HUES6 (cell line): Measurements from ENCODE around the gene CHCHD5.
"Not testable (repeated sequence)": the region's sequence is repeated elsewhere in the genome, so short reads cannot be mapped to it uniquely, and the experiment has no call there.

Experiments used
- H3K27ac ChIP-seq: 2 replicates; pipeline ENCODE4 v1.7.0; 2013; ENCODE audit warnings: low read depth, mild to moderate bottlenecking, low read length, inconsistent platforms
- H3K27me3 ChIP-seq: 2 replicates; pipeline ENCODE4 v1.6.1; 2013; ENCODE audit warnings: low read length; ENCODE audit not compliant: control insufficient read depth, insufficient read depth
- H3K36me3 ChIP-seq: 2 replicates; pipeline ENCODE4 v1.6.1; 2013; ENCODE audit warnings: low read length; ENCODE audit not compliant: control insufficient read depth, insufficient read depth
- H3K4me1 ChIP-seq: 2 replicates; pipeline ENCODE4 v1.6.1; 2013; ENCODE audit warnings: low read length; ENCODE audit not compliant: control insufficient read depth, insufficient read depth
- H3K4me3 ChIP-seq: 2 replicates; pipeline ENCODE4 v1.5.1; 2013; ENCODE audit warnings: low read depth, low read length
- H3K9ac ChIP-seq: one replicate; pipeline ENCODE4 v1.6.1; 2013; ENCODE audit warnings: mild to moderate bottlenecking, low read length
- H3K9me3 ChIP-seq: 2 replicates; pipeline ENCODE4 v1.6.1; 2013; ENCODE audit warnings: low read depth, low read length; ENCODE audit not compliant: control insufficient read depth, insufficient read depth

Gene CHCHD5

GRCh38 chr2:112566104-112566503 is 18.3 kb upstream of the CHCHD5 start:
- no peak overlapping the region for H3K27ac ChIP-seq
- H3K27me3 ChIP-seq, result no peaks in the 10 kb centered on the region
- no peak overlapping the region for H3K4me3 ChIP-seq
- H3K9me3 ChIP-seq, result no peaks in the 10 kb centered on the region
- H3K4me1 ChIP-seq, result no peaks in the 10 kb centered on the region
- peaks cover 91% of the 10 kb centered on the region for H3K36me3 ChIP-seq
- H3K9ac ChIP-seq, result no peak overlapping the region

GRCh38 chr2:112566508-112566907 is 17.9 kb upstream of the CHCHD5 start:
- H3K4me3 ChIP-seq, H3K9me3 ChIP-seq, H3K27me3 ChIP-seq, H3K27ac ChIP-seq, H3K9ac ChIP-seq, H3K4me1 ChIP-seq: not testable (repeated sequence)
- peaks cover 91% of the 10 kb centered on the region for H3K36me3 ChIP-seq

GRCh38 chr2:112572005-112572404 is 12.4 kb upstream of the CHCHD5 start:
- no peak overlapping the region for H3K9ac ChIP-seq
- H3K4me3 ChIP-seq, result no peak overlapping the region
- H3K4me1 ChIP-seq, result no peaks in the 10 kb centered on the region
- peaks cover 97% of the 10 kb centered on the region for H3K36me3 ChIP-seq
- no peak overlapping the region for H3K27ac ChIP-seq
- no peaks in the 10 kb centered on the region for H3K27me3 ChIP-seq
- H3K9me3 ChIP-seq, result no peaks in the 10 kb centered on the region

- Histone ChIP-seq H3K9ac (no peak overlapping the region), H3K4me3 (no peak overlapping the region)
Measured at GRCh38 chr2:112577756-112578155, 6.7 kb upstream of the CHCHD5 start.

GRCh38 chr2:112579241-112579640 is 5.2 kb upstream of the CHCHD5 start:
- Histone ChIP-seq H3K9ac (no peak overlapping the region), H3K9me3 (no peaks in the 10 kb centered on the region), H3K36me3 (peaks cover 28% of the 10 kb centered on the region), H3K4me3 (no peak overlapping the region), H3K27ac (no peak overlapping the region), H3K4me1 (peaks cover 6% of the 10 kb centered on the region; the same call in 1 of the 2 replicates), H3K27me3 (no peaks in the 10 kb centered on the region)

More at GRCh38 chr2:112577756-112578155, 6.7 kb upstream of the CHCHD5 start:
- Histone ChIP-seq H3K36me3 (peaks cover 43% of the 10 kb centered on the region), H3K9me3 (no peaks in the 10 kb centered on the region), H3K4me1 (no peaks in the 10 kb centered on the region), H3K27me3 (no peaks in the 10 kb centered on the region), H3K27ac (no peak overlapping the region)

- Histone ChIP-seq H3K27ac (no peak overlapping the region), H3K9ac (no peak overlapping the region), H3K4me3 (no peak overlapping the region), H3K36me3 (peaks cover 20% of the 10 kb centered on the region), H3K9me3 (no peaks in the 10 kb centered on the region), H3K27me3 (no peaks in the 10 kb centered on the region), H3K4me1 (peaks cover 9% of the 10 kb centered on the region)
Measured at GRCh38 chr2:112580084-112580483, 4.3 kb upstream of the CHCHD5 start.

- no peak overlapping the region for H3K9ac ChIP-seq
- no peak overlapping the region for H3K4me3 ChIP-seq
- no peak overlapping the region for H3K27ac ChIP-seq
- peaks cover 13% of the 10 kb centered on the region for H3K36me3 ChIP-seq
- H3K27me3 ChIP-seq, result no peaks in the 10 kb centered on the region
- H3K4me1 ChIP-seq, result peaks cover 14% of the 10 kb centered on the region
- no peaks in the 10 kb centered on the region for H3K9me3 ChIP-seq
Measured at GRCh38 chr2:112582314-112582746, 2.1 kb upstream of the CHCHD5 start.

GRCh38 chr2:112583497-112584133 is 794 bp upstream of the CHCHD5 start:
- Histone ChIP-seq H3K27ac (peak overlapping the region; percentile 36; the same call in 1 of the 2 replicates), H3K27me3 (no peaks in the 10 kb centered on the region), H3K4me1 (peaks cover 14% of the 10 kb centered on the region), H3K36me3 (peaks cover 24% of the 10 kb centered on the region), H3K9me3 (no peaks in the 10 kb centered on the region), H3K9ac (peak overlapping the region; percentile 88), H3K4me3 (peak overlapping the region; percentile 85)

- Histone ChIP-seq H3K27me3 (no peaks in the 10 kb centered on the region), H3K9ac (peak overlapping the region; percentile 83), H3K9me3 (no peaks in the 10 kb centered on the region), H3K4me3 (peak overlapping the region; percentile 85), H3K27ac (peak overlapping the region; percentile 50; the same call in 1 of the 2 replicates), H3K36me3 (peaks cover 31% of the 10 kb centered on the region), H3K4me1 (peaks cover 14% of the 10 kb centered on the region)
Measured at GRCh38 chr2:112584891-112585250, 462 bp downstream of the CHCHD5 start.

GRCh38 chr2:112585400-112585799 is 991 bp downstream of the CHCHD5 start:
- peaks cover 32% of the 10 kb centered on the region for H3K36me3 ChIP-seq
- H3K9me3 ChIP-seq, result no peaks in the 10 kb centered on the region
- H3K4me1 ChIP-seq, result peaks cover 14% of the 10 kb centered on the region
- peak overlapping the region; percentile 83 for H3K9ac ChIP-seq
- H3K27me3 ChIP-seq, result no peaks in the 10 kb centered on the region
- peak overlapping the region; percentile 85 for H3K4me3 ChIP-seq
- 0 out of 2 replicates have a peak overlapping the region, but pooled peaks have one; percentile 50 for H3K27ac ChIP-seq

- Histone ChIP-seq H3K9ac (no peak overlapping the region), H3K27ac (no peak overlapping the region), H3K4me1 (peaks cover 14% of the 10 kb centered on the region)
Measured at GRCh38 chr2:112585873-112586464, 1.6 kb downstream of the CHCHD5 start.

More at GRCh38 chr2:112585873-112586464, 1.6 kb downstream of the CHCHD5 start:
- Histone ChIP-seq H3K36me3 (peaks cover 37% of the 10 kb centered on the region), H3K9me3 (no peaks in the 10 kb centered on the region), H3K27me3 (no peaks in the 10 kb centered on the region), H3K4me3 (no peak overlapping the region)
